Bronchial epithelial cell (primary cell): ENCODE data around the gene GRIK4. TPM values are rescaled to one million over a fixed set of nuclear protein-coding genes. Genes with fewer than 3 reads are reported as not detected.

Experiments
- DNase-seq: peaks from one replicate; pipeline ENCODE4 v3.0.0-alpha.2; 2010; ENCODE audit warnings: low read depth
- FAIRE-seq: peaks from 2 replicates; lab custom pipeline; 2011; peaks lifted over from hg19 to GRCh38; lab: Jason Lieb, UNC
- H3K27me3 ChIP-seq: 2 replicates; pipeline ENCODE4 v1.5.1; 2011; ENCODE audit warnings: low read length; ENCODE audit not compliant: control insufficient read depth, insufficient read depth
- H3K36me3 ChIP-seq: 2 replicates; pipeline ENCODE4 v1.5.1; 2011; ENCODE audit warnings: low read length; ENCODE audit not compliant: control insufficient read depth, insufficient read depth
- H3K4me3 ChIP-seq: 2 replicates; pipeline ENCODE4 v1.5.1; 2011; ENCODE audit warnings: mild to moderate bottlenecking, low read depth, low read length, control low read depth
- CTCF ChIP-seq: IDR thresholded peaks from 2 replicates; pipeline ENCODE4 v1.5.1; 2011; ENCODE audit warnings: mild to moderate bottlenecking, moderate library complexity, low read length, control low read depth, inconsistent platforms; ENCODE audit not compliant: insufficient read depth, severe bottlenecking
- total RNA-seq: library from RNA; depleted of rRNA; stranded (reverse); fragments of >200 nt; gene quantifications from 2 replicates; pipeline ENCODE4 v1.2.1, GENCODE V29; 2014

The GRIK4 gene
- total RNA-seq, 1 donor from 2014 or later = not detected

GRCh38 chr11:120873966-120874735, 362.6 kb downstream of the GRIK4 start:
- Histone ChIP-seq H3K36me3 (no peaks in the 10 kb centered on the region), H3K27me3 (no peaks in the 10 kb centered on the region), H3K4me3 (no peak overlapping the region)
- DNase-seq = no peak
- TF ChIP-seq CTCF = no peak
- no peak for FAIRE-seq

- Histone ChIP-seq H3K36me3 (no peaks in the 10 kb centered on the region), H3K27me3 (no peaks in the 10 kb centered on the region), H3K4me3 (no peak overlapping the region)
- no peak for FAIRE-seq
- no peak for DNase-seq
- no peak for TF ChIP-seq CTCF
These were observed 364.4 kb downstream of the GRIK4 start for GRCh38 chr11:120875986-120876385.

GRCh38 chr11:120877746-120878365, 366.3 kb downstream of the GRIK4 start:
- no peak for FAIRE-seq
- Histone ChIP-seq H3K4me3 (no peak overlapping the region), H3K36me3 (no peaks in the 10 kb centered on the region), H3K27me3 (no peaks in the 10 kb centered on the region)
- TF ChIP-seq CTCF = no peak
- DNase-seq = no peak

- FAIRE-seq = no peak
- H3K4me3 ChIP-seq = no peak overlapping the region
- DNase-seq = no peak
- no peak for TF ChIP-seq CTCF
- H3K27me3 ChIP-seq = no peaks in the 10 kb centered on the region
- H3K36me3 ChIP-seq = no peaks in the 10 kb centered on the region
These were observed 367.2 kb downstream of the GRIK4 start for GRCh38 chr11:120878781-120879180.

- Histone ChIP-seq H3K36me3 (no peaks in the 10 kb centered on the region), H3K27me3 (no peaks in the 10 kb centered on the region), H3K4me3 (no peak overlapping the region)
- FAIRE-seq (no peak), DNase-seq (no peak)
- no peak for TF ChIP-seq CTCF
These were observed 369.1 kb downstream of the GRIK4 start for GRCh38 chr11:120880498-120881175.
